NK-92 (cell line): Measurements from ENCODE around the gene RPAP3.
A peak's percentile ranks its signal among the peaks of the same experiment; 100 is the strongest.

Source experiments
- DNase-seq: peaks from one replicate; lab custom pipeline; 2025; ENCODE audit not compliant: unreplicated experiment; lab: John Stamatoyannopoulos, UW

Gene RPAP3, protein sequence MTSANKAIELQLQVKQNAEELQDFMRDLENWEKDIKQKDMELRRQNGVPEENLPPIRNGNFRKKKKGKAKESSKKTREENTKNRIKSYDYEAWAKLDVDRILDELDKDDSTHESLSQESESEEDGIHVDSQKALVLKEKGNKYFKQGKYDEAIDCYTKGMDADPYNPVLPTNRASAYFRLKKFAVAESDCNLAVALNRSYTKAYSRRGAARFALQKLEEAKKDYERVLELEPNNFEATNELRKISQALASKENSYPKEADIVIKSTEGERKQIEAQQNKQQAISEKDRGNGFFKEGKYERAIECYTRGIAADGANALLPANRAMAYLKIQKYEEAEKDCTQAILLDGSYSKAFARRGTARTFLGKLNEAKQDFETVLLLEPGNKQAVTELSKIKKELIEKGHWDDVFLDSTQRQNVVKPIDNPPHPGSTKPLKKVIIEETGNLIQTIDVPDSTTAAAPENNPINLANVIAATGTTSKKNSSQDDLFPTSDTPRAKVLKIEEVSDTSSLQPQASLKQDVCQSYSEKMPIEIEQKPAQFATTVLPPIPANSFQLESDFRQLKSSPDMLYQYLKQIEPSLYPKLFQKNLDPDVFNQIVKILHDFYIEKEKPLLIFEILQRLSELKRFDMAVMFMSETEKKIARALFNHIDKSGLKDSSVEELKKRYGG

DNA sequence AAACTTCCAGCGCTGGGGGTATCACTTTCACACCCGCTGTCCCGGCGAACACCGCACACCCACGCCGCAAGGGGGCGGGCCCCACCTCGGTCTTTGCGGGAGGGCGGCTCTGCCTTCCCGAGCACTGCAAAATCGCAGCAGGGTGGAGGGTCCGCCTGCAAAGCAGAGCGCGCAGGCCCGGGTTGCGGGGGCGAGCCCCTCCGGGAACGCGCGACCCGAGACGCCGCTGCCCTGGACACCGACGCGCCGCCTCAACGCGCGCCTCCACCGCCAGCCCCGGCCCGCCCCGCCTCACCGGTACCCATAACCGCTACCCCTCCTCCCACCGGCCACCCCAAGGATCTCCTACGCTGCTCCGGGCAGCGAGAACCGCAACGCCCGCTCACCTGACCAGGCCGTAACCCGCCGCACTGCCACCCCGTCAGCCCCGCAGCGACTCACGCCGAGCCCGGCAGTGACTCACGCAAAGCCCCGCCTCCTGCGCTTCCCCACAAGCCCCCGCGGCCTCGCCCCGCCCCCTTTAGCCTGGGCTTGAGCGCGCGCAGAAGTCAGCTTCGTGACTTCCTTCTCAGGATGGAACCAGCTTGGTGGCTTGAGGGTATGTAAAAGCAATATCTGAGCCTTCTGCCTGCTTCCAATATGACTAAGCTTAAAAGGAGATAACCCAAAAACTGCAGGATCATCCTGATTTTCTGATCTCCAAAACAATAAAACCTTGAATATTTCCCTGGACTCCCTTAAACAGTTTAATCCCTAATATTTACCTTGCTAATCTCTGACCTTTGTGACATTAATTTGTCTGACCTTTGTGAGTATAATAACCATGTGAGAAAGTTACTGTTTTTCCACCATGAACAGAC is at the start of gene RPAP3:
TSS of gene RPAP3 (minus strand) at position 465 of the 860 bp plus-strand sequence. CDS start 3,190 bp downstream, outside the sequence.
- DNase-seq: peak; percentile 54

- DNase-seq: no peak
Observed at GRCh38 chr12:47754881-47755280, 49.1 kb upstream of the RPAP3 start.

- no peak for DNase-seq
Observed at GRCh38 chr12:47754126-47754525, 48.3 kb upstream of the RPAP3 start.

DNA sequence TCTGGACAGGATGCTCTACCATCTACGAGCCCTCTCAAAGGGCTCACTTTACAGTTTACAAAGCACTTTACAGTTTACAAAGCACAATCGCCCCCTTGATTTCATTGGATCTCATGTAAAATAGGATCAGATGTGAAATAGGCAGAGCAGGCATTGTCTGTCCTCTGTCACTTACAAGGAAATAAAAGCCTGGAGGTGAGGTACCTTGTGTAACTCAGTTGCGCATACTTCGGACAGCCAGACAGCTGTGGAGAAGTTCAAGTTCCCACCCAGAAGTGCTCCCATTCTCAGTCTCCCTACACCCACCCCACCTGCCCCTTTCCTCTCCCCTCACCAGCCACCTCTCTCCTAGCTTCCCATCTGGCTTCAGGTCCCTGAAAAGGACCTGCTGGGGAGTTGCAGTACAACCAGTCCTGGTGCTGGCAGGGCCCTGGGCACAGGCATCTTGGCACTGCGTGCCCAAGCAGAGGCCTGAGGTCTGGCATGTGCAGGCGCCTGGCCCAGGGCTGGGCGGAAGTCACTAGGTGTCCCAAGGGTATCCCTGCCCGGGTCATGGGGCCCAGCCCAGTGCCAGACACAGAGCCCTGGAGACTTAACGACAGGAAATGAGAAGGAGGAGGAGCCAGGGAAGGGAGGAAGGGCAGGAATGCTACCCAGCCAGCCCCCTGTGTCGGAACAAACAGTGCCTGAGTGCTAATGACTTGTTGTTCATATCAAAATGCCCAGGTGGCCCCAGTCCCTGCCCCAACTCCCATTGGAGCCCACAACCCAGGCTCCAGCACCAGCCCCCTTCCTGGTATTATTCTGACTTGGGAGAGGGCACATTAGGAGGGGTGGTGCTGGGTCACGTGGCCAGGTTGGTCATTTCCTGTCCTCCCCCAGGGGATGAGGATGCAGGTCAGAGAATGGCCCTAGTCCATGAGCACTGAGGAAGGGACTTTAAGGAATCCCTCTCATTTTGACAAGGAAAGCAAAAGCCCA is 47.5 kb upstream of the RPAP3 start:
- DNase-seq: no peak

- DNase-seq: no peak
Observed at GRCh38 chr12:47752552-47752951, 46.7 kb upstream of the RPAP3 start.

GRCh38 chr12:47752121-47752520 is 46.3 kb upstream of the RPAP3 start:
- DNase-seq: no peak

DNA sequence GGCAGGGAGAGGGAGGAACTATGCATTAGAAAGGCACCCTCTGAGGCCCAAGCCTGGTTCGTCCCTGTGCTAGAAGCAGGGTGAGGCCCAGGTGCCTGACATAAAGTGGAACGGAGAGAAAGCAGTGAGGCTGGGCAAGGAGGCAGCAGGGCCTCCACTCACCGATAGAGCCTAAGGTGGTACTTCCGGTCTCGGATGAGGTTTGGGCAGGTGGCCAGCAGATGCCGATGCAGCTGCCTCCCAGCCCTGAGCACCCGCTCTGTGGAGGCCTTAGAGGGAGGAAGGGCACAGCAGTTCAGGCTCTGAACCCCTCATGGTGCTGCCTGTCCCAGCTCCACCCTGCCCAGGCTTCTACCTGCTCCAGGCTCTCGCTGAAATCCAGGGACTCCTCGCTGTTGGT is 45.7 kb upstream of the RPAP3 start:
- no peak for DNase-seq

DNA sequence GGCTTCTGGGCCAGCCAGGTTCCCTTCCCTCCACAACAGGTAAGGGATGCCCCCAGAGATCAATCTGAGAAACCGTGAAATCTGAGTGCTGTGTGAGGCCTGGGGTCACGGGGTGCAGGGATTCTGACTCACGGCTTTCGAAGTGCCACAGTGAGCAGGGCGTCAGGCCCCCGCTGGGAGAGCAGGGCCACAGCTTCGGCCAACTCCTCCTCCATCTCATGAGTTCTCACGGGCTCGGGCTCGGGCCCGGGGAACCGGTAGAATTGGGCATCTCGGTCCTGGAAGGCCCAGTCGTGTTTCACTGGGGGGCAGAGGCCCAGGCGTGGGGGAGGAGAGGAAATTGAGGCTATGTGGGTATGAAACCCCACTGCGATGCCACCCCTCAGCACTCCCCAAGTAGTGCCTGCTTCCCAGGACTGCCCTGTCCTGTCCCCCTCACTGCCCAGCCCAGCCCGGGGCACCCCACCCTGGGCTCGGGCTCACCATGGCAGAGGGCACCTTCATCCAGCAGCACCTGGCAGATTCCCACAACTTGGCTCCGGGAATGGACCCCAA is 45.2 kb upstream of the RPAP3 start:
- DNase-seq: no peak

- DNase-seq: no peak
Observed at GRCh38 chr12:47750229-47750798, 44.5 kb upstream of the RPAP3 start.

- no peak for DNase-seq
Observed at GRCh38 chr12:47748899-47749298, 43.1 kb upstream of the RPAP3 start.

- DNase-seq: no peak
Observed at GRCh38 chr12:47748507-47748828, 42.6 kb upstream of the RPAP3 start.

DNA sequence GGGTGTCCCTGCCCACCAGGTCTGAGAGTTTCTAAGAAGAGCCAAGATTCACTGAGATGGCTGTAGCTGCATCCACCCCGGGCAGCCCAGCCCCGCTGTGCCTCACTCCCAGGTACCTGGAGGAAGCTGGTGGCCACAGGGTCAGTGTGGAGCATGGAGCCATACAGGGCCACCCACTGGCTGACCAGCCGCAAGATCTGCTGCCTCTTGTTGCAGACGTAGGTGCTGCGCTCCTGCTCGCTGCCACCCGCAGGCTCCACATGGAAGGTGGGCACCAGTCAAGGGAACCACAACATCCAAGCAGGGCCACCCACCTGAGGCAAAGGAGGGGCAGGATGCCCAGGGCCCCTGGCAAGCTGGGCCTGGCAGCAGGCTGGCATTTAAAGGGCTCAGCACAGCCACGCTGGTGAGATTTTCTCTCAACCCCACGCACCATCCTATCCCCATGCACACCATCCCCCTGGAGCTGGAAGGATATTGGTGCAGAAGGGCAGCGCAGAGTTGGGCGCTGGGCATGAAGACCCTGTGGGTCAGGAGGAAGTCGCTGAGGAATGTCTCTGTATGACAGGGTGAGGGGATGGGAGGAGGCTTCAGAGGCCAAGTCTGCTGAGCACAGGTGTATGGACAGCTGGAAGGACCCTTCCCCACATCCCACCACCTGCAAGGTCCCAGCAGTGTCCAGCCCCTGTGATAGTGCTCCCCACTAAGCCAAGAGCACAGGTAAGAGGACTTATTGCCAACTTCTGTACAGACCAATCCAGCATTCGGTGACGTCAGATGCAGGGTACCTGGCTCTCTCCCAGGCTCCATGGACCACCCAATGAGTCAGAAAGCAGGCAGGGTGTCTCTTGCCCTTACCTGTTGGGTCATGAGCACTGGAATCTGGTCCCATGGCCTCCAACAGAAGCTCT is 42.0 kb upstream of the RPAP3 start:
- DNase-seq: no peak

GRCh38 chr12:47747126-47747525 is 41.3 kb upstream of the RPAP3 start:
- no peak for DNase-seq

DNA sequence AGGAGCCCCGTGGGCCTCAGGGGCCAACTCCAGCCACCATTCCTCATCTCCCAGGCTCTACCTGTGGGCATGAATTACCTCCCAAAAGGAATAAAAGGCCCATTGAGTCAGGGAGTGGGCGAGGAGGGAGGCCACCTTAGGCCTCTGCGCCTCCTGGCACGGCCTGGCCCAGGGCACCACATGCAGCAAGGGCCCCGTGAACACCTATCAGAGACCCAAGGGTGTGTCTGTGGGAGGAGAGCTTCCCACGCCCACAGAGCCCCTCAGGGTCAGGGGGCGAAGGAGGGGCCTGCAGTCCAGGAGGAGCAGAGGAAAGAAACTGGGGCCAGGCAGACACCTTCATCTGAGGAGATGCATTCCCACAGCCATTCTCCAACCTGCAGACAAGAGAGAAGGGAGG is 40.7 kb upstream of the RPAP3 start:
- DNase-seq: no peak

GRCh38 chr12:47746073-47746472 is 40.2 kb upstream of the RPAP3 start:
- DNase-seq: no peak

- DNase-seq: no peak
Observed at GRCh38 chr12:47745485-47746041, 39.7 kb upstream of the RPAP3 start.

DNA sequence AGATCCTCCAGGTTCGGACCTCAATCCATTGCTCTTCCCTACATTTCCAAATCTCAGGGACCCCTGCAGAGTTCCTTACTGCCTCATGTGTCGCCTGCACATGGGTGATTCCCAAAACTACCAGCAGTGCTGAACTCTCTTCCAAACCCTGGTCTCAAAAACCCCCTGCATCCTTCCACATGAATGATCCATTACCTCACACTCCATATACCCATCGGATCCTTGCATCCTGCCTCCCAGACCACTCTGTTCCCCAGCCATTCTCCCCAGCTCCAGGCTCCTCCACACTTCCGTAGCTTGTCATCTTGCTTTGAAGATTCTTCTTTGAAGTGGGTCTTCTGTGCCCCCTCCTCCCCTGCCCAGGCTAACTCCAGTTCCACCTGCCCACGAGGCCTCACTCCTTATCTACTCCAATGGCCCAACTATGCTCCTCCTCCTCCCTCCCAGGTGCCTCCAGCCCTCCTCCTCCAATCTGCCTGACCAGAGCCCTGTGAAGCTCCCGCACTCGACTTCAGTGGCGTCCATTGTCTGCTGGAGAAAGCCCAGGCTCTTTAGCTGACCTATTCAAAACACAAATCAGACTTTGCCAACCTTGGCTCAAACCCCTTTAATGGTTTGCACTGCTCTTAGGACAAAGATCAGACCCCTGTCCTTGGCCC is 39.1 kb upstream of the RPAP3 start:
- no peak for DNase-seq
